ENCODE measurements around the gene HOXD10. TPM values are rescaled to one million over a fixed set of nuclear protein-coding genes. Genes with fewer than 3 reads are reported as not detected.

The HOXD10 gene
- total RNA-seq, 1 experiment from 2014 or later: 2.2 TPM

- Histone ChIP-seq H3K4me3 (no peak overlapping the region), H3K4me1 (no peaks in the 10 kb centered on the region), H3K27ac (no peak overlapping the region), H3K27me3 (no peaks in the 10 kb centered on the region), H3K9me3 (replicated peaks) (no peaks in the 10 kb centered on the region), H3K36me3 (no peaks in the 10 kb centered on the region)
- DNase-seq: no peak
Measured at GRCh38 chr2:176125772-176126054, 9.1 kb downstream of the HOXD10 start.

- Histone ChIP-seq H3K27me3 (no peaks in the 10 kb centered on the region), H3K9me3 (replicated peaks) (no peaks in the 10 kb centered on the region), H3K4me1 (no peaks in the 10 kb centered on the region), H3K36me3 (no peaks in the 10 kb centered on the region), H3K27ac (no peak overlapping the region), H3K4me3 (no peak overlapping the region)
- DNase-seq: peak; percentile 44 to 75
Measured at GRCh38 chr2:176126929-176127773, 10.6 kb downstream of the HOXD10 start.

DNA sequence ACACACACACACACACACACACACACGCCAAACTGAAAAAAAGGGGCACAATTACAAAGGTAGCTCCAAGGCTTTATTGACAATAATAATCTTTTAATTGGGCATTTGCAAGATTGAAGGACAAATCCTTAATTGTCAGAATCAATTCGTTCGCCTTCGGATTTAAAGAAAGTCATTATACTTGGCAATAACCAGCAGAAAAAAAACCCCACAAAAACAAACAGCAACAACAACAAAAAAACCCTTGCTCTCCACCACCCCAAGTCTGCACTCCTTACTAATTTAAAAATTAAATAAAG, 11.1 kb downstream of the HOXD10 start:
- Histone ChIP-seq H3K4me1 (peaks cover under 1% of the 10 kb centered on the region; the same call in 1 of the 2 replicates), H3K9me3 (replicated peaks) (no peaks in the 10 kb centered on the region), H3K36me3 (no peaks in the 10 kb centered on the region), H3K4me3 (no peak overlapping the region), H3K27ac (no peak overlapping the region), H3K27me3 (no peaks in the 10 kb centered on the region)
- DNase-seq: no peak

- no peaks in the 10 kb centered on the region for H3K36me3 ChIP-seq
- no peak overlapping the region for H3K27ac ChIP-seq
- H3K4me1 ChIP-seq: peaks cover 7% of the 10 kb centered on the region; the same call in 1 of the 2 replicates
- H3K9me3 ChIP-seq (replicated peaks): no peaks in the 10 kb centered on the region
- no peaks in the 10 kb centered on the region for H3K27me3 ChIP-seq
- DNase-seq: no peak
- H3K4me3 ChIP-seq: no peak overlapping the region
Measured at GRCh38 chr2:176128172-176128981, 11.8 kb downstream of the HOXD10 start.

DNA sequence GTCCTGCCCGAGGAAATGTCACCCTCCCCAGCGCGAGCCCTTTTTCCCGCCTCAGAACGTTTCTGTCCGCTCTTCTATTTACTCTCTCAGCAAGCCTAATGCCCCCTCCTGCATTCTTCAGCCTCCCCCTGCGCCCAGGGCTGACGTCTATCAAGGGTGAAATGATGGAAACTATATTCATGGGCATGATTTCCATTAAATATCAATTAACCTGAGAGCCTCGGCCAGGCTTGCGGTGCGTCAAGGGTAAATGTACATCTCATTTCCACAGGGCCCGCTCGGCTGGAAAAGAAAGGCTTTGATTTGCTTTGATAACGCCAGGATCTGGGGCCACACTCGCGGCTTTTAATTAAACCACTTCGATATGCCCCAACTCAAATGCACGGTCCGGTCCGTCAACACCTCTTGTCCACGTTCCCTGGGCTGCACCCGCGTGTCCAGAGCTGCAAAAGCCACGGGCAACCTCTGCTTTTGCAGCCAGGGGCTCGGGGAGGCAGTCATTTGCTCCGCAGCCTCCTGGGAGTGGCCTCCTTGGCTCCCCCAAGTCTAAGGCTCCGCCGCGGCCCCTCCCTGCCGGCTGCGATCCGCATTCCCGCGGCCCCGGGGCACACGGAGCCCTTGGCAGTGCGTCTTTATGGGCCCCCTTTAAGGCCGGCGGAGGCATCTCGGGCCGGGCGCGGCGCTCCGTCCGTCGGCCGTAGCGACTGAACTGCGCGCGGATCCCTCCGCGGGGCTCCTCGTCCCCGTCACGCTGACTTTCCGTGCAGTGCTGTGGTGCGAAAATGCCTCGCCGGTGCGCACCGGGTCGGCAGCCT, 12.6 kb downstream of the HOXD10 start, which contains the start of gene HOXD8:
Gene HOXD8 (plus strand): TSS at position 724 of the 815 bp plus-strand sequence. CDS start 662 bp downstream, outside the sequence.
- Histone ChIP-seq H3K4me1 (peaks cover 11% of the 10 kb centered on the region; the same call in 1 of the 2 replicates), H3K9me3 (replicated peaks) (no peaks in the 10 kb centered on the region), H3K36me3 (no peaks in the 10 kb centered on the region), H3K4me3 (peak within 1 kb of the TSS; percentile 73), H3K27me3 (no peaks in the 10 kb centered on the region), H3K27ac (no peak within 1 kb of the TSS; the same call in 1 of the 2 replicates)
- peak; percentile 80 to 85 for DNase-seq

GRCh38 chr2:176129813-176130146, 13.2 kb downstream of the HOXD10 start:
- no peaks in the 10 kb centered on the region for H3K36me3 ChIP-seq
- H3K4me1 ChIP-seq: peaks cover 11% of the 10 kb centered on the region; the same call in 1 of the 2 replicates
- H3K4me3 ChIP-seq: peak overlapping the region; percentile 73
- H3K27ac ChIP-seq: no peak overlapping the region
- peak; percentile 51 to 66 for DNase-seq
- H3K27me3 ChIP-seq: no peaks in the 10 kb centered on the region
- H3K9me3 ChIP-seq (replicated peaks): no peaks in the 10 kb centered on the region

- peak overlapping the region; percentile 73 for H3K4me3 ChIP-seq
- peak; percentile 52 to 53 for DNase-seq
- no peaks in the 10 kb centered on the region for H3K9me3 ChIP-seq (replicated peaks)
- no peaks in the 10 kb centered on the region for H3K27me3 ChIP-seq
- H3K4me1 ChIP-seq: peaks cover 11% of the 10 kb centered on the region; the same call in 1 of the 2 replicates
- H3K27ac ChIP-seq: no peak overlapping the region; the same call in 1 of the 2 replicates
- no peaks in the 10 kb centered on the region for H3K36me3 ChIP-seq
Measured at GRCh38 chr2:176130147-176130956, 13.8 kb downstream of the HOXD10 start.

DNA sequence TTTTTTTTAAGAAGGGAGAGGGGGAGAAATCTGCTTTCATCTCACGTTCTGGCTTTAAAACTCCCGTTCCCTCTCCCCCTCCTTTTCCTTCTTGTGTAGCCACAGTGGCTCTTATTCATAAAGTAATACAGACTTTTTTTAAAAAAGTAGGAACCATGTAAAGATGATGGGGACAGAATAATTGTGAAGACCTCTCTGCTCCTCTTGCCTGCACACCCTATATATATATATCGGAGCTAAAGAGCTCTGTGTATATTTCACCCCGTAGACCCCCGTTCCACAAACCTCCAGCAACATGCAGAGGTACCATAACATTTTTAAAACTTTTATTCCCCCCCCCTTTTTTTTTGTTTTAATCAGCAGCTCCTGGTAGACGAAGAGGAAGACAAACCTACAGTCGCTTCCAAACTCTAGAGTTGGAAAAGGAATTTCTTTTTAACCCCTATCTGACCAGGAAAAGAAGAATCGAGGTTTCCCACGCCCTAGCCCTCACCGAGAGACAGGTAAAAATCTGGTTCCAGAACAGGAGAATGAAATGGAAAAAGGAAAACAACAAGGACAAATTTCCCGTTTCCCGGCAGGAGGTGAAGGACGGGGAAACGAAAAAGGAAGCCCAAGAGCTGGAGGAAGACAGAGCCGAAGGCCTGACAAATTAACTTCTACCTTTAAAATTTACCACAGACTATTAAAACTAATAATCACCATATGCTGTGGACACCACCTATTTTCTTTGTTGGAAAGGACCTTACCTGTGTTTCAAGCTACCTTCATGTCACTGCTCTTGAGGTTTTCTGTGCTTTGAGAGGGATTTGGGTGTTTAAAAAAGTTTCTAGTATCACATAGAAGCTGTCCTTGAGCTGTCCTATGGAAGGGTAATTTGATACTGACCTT, 14.6 kb downstream of the HOXD10 start:
- Histone ChIP-seq H3K4me1 (peaks cover 11% of the 10 kb centered on the region; the same call in 1 of the 2 replicates), H3K27ac (no peak overlapping the region), H3K9me3 (replicated peaks) (no peaks in the 10 kb centered on the region), H3K36me3 (no peaks in the 10 kb centered on the region), H3K27me3 (no peaks in the 10 kb centered on the region), H3K4me3 (peak overlapping the region; percentile 73)
- no peak for DNase-seq

- no peak overlapping the region for H3K27ac ChIP-seq
- DNase-seq: no peak
- H3K27me3 ChIP-seq: no peaks in the 10 kb centered on the region
- H3K9me3 ChIP-seq (replicated peaks): no peaks in the 10 kb centered on the region
- H3K4me3 ChIP-seq: peak overlapping the region; percentile 42
- H3K4me1 ChIP-seq: peaks cover 11% of the 10 kb centered on the region; the same call in 1 of the 2 replicates
- H3K36me3 ChIP-seq: no peaks in the 10 kb centered on the region
Measured at GRCh38 chr2:176131848-176132158, 15.2 kb downstream of the HOXD10 start.

DNA sequence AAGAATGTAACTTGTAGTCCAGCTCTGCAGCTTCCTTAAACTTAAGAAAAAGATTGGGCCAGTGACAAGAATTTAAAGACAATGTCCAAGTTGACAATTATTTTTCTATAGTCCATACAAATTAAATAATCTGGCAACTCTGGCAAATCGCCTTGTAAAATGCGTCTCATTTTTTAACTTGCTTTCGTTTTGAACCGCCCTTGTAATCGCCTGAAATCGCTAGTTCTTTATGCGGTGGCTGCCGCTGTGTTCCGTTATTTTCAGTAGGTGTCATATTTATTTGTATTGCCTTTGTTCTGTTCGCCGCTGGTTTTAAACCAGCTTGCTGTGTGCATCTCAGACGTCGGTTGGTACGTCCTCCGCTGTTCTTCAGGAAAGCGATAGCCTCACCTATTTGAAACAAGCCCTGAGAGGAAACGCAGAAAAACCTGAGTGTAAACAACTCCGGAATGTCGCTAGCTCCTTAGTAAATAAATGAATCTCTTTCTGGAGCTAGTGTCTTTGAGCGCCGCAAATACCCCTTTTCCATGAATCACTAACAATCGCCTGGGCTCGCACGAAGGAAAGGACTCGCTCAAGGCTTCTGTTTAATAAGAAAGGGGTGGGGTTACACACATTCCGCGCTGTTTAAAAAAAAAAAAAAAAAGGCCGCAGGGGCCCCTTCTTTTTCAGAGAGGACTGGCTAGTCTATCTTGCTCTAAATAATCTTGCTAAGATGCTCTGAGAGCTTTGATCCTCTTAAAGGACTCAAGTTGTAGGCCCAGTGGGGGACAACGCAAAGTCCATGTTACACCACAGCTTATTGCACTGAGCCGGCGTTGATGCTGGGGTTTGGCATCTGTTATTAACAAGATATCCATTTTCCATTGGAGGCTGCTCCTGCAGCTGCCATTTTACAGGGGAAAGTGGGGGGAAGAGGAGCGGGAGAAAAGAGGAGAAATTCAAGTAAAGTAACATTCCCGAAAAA, 15.9 kb downstream of the HOXD10 start:
- Histone ChIP-seq H3K27me3 (no peaks in the 10 kb centered on the region), H3K4me3 (peak overlapping the region; percentile 42), H3K9me3 (replicated peaks) (no peaks in the 10 kb centered on the region), H3K36me3 (no peaks in the 10 kb centered on the region), H3K4me1 (peaks cover 11% of the 10 kb centered on the region; the same call in 1 of the 2 replicates), H3K27ac (no peak overlapping the region)
- DNase-seq: peak; percentile 19 to 53

DNA sequence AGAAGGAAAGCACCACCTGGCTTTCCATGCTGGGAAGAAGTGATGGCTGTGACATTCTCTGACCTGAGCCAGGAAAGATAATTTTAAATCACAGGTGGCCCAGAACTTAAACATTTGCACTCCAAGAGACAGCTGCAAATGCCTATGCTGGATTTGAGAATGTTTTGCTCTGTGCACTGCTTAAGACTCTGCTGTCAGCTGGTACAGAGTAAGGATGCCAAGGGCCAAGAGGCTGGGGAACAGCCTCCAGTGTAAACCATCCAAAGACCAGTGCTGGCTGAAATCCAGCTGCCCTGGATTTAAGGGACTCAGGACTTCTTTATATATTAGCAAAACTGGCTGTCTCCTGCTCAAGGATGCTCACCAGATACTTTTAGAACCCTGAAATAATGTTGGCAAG, 16.8 kb downstream of the HOXD10 start:
- DNase-seq: peak; percentile 36 to 66
- no peaks in the 10 kb centered on the region for H3K27me3 ChIP-seq
- peaks cover 11% of the 10 kb centered on the region; the same call in 1 of the 2 replicates for H3K4me1 ChIP-seq
- H3K4me3 ChIP-seq: no peak overlapping the region
- no peak overlapping the region for H3K27ac ChIP-seq
- no peaks in the 10 kb centered on the region for H3K9me3 ChIP-seq (replicated peaks)
- H3K36me3 ChIP-seq: no peaks in the 10 kb centered on the region

GRCh38 chr2:176134035-176134434, 17.5 kb downstream of the HOXD10 start:
- H3K27ac ChIP-seq: no peak overlapping the region

More at GRCh38 chr2:176134035-176134434, 17.5 kb downstream of the HOXD10 start:
- H3K36me3 ChIP-seq: no peaks in the 10 kb centered on the region
- no peak for DNase-seq
- no peaks in the 10 kb centered on the region for H3K27me3 ChIP-seq
- no peaks in the 10 kb centered on the region for H3K9me3 ChIP-seq (replicated peaks)
- H3K4me3 ChIP-seq: no peak overlapping the region
- peaks cover 11% of the 10 kb centered on the region; the same call in 1 of the 2 replicates for H3K4me1 ChIP-seq

Data from SJCRH30 (cell line).